Left lobe of liver (tissue), 2 donors: ENCODE results near the gene DLK1. TPM values are rescaled to one million over a fixed set of nuclear protein-coding genes. Genes with fewer than 3 reads are reported as not detected.

Source experiments
- ATAC-seq: fragments of 200-7000 bp; cut with Tn5 transposase; one replicate; pipeline ENCODE4 v1.9.1; 2020; ENCODE audit warnings: mild to moderate bottlenecking, moderate library complexity
- DNase-seq: peaks from one replicate; pipeline ENCODE4 v3.0.0-alpha.2; 2020; ENCODE audit warnings: low spot score
- total RNA-seq: library from RNA; stranded (reverse); gene quantifications from one replicate; pipeline ENCODE4 v1.2.1, GENCODE V29; 2021
- donor health status: DM: no; HTN: no; CAD: no; lungs with moderate emphysema.
- donor health status: DM: no; HTN: yes; CAD: no.

The DLK1 gene
- total RNA-seq, 1 donor from 2014 or later: 1.3 TPM

GRCh38 chr14:100711493-100711892 lies 15.2 kb upstream of the DLK1 start:
- peak; percentile 20 for ATAC-seq

GRCh38 chr14:100712490-100712889 lies 14.2 kb upstream of the DLK1 start:
- no peak for DNase-seq
- ATAC-seq: no peak

More at GRCh38 chr14:100711493-100711892, 15.2 kb upstream of the DLK1 start:
- no peak for DNase-seq

- no peak for ATAC-seq
Measured at GRCh38 chr14:100713705-100714104, 13.0 kb upstream of the DLK1 start.

GRCh38 chr14:100714258-100714892 lies 12.3 kb upstream of the DLK1 start:
- DNase-seq: no peak

More at GRCh38 chr14:100713705-100714104, 13.0 kb upstream of the DLK1 start:
- DNase-seq: no peak

GRCh38 chr14:100715332-100715731 lies 11.4 kb upstream of the DLK1 start:
- ATAC-seq (no peak), DNase-seq (no peak)

More at GRCh38 chr14:100714258-100714892, 12.3 kb upstream of the DLK1 start:
- ATAC-seq: no peak

GRCh38 chr14:100715803-100716202 lies 10.9 kb upstream of the DLK1 start:
- ATAC-seq (no peak), DNase-seq (no peak)

- ATAC-seq (no peak), DNase-seq (no peak)
Measured at GRCh38 chr14:100717386-100717785, 9.3 kb upstream of the DLK1 start.

GRCh38 chr14:100719976-100720520 lies 6.6 kb upstream of the DLK1 start:
- ATAC-seq: no peak
- no peak for DNase-seq

GRCh38 chr14:100721568-100721967 lies 5.1 kb upstream of the DLK1 start:
- no peak for DNase-seq
- ATAC-seq: no peak

DNA sequence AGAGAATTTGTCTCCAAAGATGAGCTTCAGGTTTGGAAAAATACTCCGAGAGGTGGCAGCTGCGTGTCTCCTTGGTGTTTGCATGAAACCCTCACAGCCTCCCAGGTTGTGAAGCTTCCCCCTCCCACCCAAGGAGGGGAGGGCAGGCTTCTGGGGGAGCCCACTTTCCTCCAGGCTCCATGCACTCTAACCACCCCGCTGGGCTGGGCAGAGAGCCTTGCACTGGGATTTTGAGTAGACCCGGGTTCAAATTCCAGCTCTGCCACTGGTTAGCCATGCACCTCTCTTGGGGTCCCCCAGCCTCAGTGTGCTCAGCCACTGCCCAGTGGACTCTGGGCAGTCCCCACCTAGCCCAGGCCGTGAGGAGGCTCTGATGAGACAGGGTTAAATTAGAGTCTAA lies 4.3 kb upstream of the DLK1 start:
- ATAC-seq: no peak
- no peak for DNase-seq

DNA sequence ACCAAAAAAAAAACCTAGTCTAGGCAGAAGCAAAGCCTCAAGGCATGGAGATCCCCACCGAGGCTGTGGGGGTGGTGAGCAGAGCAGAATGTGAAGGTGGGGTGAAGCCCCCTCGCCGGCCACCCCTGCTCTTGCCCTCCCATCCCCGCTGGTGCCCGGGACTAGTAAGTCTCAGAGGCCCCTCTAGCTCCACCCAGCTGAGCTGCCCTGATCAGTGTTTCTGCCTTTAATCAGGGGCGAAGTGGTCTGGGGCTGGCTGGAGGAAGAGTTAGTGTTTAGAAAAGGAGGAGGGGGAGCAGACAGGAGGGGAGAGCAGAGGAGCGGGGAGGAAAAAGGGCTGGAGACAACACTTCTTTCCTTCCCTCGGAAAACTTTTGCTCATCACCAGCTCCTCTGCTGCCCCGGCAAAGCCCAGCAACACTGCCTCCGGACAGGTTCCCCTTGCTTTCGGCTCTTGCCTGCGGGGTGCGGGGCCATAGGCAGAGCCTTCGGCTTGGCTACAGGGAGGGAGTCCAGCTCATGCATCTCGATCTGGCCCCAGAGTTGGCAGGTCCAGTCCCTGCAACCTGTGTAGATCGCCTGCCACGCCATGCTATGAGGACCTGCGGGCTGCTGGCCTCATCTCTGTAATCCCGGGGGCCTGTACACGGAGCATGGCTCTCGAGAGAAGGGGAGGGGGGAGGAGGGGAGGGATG lies 3.4 kb upstream of the DLK1 start:
- no peak for DNase-seq
- no peak for ATAC-seq

DNA sequence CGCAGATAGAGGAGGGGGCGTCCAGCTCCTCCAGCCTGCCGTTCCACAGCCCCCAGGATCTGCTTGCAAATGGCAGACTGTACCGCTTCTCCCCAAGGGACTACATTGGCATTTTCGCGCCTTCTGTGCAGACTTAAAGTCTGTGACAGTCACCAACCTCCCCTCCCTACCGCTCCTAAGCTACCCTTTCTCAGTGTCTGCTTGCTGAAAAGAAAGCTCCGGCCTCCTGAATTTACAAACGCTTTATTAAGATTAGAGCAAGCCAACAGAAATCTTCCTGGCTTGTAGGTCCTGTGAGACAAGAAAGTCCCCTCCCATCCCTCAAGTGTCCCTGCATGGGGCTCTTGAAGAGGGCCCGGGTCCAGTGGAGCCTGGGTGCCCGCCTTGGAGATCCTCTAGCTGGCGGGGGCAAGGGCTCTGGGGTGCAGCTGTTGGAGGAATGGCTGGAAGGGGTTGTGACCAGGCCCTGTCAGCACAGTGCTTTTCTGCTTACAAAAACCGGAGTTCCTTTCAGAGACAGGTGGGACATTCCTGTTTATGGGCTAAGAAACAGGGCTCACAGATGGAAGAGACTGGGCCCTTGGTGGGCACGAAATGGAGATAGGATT lies 2.8 kb upstream of the DLK1 start:
- ATAC-seq (no peak), DNase-seq (no peak)

DNA sequence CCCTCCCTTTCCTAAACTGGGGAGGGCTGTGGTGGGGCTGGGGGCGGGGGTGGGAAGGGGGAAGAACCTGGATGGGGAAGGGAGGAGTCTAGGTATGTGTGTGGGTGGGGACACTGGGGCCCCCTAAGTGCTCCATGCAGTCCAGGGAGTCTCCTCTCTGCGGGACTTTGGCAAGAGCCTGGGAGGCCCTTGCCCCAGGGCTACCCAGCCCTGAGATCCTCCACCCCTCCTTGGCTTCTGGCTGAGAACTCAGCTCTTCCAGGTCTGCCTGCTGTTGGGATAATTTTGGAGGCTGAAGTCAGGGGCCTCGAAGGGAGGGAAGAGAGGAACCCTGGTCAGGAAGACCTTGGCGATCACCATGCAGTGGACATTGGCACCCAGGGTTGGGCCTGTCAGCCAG lies 2.2 kb upstream of the DLK1 start:
- ATAC-seq (no peak), DNase-seq (no peak)

DNA sequence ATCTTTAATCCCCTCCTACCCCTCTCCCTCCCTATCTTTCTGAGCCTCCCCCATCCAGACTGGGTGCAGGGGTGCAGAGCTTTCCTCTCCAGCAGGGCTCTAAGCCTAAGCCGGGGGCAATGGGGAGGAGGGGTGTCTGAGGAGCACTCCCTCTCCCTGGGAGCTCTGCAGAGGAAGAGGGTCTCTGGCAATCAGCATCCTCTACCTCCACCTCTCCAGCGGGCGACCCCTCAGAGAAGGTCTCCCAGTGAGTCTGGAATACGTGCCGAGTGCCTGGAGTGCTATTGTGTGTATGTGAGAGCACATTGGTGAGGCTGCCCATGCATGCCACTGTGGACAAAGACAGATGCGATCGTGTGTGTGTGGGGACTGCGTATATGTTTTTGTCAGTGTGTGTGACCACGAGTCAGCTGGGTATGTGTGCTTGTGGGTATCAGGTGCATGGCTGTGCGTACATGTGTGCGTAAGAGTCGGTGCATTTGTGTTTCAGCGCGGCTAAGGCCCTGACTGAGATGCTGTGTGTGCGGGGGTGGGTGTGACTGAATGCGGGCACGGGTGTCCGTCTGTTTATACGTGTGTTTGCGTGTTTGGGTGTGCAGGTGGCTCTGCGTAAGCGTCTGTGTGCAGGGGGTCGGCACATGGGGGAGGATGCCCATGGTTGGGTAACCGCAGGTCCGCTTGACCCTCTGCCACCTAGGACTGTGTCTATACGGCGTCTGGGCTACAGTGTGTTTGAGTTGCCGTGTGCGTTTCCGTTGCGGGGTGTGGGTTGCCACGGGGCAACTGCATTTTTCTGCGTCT lies 905 bp upstream of the DLK1 start:
- DNase-seq: no peak
- ATAC-seq: no peak

DNA sequence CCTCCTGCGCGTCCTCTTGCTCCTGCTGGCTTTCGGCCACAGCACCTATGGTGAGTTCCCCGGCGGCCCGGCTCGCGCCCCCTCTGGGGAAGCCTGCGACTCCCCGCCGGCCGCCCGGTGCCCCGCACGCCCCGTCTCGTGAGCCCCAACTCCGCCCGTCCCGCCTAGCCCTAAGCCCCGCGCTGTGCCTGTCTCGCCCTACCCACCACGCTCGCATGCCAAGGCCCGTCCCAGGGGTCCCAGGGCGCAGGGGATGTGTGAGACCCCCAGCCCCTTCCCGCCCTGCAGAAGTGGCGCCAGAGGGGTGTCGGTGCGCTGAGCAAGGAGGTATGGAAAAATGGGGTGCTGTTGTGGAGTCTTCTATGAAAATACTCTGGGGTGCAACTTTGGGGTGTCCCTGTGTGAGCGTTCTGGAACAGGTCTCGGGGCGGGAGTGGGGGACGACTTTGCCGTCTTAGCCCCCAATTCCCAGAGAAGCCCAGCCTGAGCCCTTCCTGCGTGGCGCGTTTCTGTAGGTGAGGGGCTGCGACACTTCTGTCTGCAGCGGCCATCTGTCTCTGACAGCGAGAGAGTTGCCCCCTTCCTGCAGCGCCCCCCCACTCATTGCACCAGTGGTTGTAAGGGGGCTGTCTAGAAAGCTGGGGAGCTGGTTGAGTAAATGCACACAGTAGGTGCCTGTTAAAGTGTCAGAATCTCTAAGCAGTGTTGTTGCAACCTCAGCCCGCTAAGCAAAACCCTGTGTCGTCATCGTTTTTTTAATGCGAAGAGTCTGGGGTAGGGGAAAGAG lies 587 bp downstream of the DLK1 start:
- DNase-seq (no peak), ATAC-seq (no peak)

DNA sequence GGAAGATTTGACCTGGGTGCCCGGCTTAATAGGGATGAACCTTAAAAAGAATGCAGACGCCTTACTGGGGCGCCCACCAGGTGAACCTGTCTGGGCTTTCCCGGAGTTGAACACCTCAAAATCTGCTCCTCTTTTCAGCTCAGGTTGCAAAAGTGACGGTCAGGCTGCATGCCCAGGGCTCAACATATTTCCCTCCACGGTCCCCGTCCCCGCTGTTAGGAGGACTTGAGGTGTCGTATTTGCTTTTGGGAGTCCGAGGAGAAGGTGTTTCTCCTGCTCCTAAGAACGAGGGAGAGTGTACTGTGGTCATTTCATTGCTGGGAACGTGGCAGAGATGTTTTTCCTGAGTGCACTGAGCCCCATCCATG lies 1.2 kb downstream of the DLK1 start:
- DNase-seq (no peak), ATAC-seq (no peak)

DNA sequence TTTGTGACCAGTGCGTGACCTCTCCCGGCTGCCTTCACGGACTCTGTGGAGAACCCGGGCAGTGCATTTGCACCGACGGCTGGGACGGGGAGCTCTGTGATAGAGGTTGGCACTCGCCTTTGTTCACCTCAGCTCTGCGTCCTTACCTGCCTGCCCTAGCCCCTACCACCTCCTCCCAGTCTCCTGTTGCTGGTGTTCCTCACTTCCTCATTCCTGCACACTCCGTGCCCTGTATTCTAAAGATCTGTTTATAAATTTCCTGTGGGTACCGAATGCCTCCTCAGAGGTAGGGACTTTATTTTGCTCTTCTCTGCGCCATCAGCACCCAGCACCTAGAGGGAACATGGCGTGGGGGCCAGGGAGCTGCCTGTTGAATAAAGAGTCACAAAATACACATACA lies 2.3 kb downstream of the DLK1 start:
- no peak for ATAC-seq
- no peak for DNase-seq

GRCh38 chr14:100729982-100730381 lies 3.3 kb downstream of the DLK1 start:
- no peak for ATAC-seq
- no peak for DNase-seq

- ATAC-seq: no peak
- DNase-seq: no peak
Measured at GRCh38 chr14:100730581-100730980, 3.9 kb downstream of the DLK1 start.

DNA sequence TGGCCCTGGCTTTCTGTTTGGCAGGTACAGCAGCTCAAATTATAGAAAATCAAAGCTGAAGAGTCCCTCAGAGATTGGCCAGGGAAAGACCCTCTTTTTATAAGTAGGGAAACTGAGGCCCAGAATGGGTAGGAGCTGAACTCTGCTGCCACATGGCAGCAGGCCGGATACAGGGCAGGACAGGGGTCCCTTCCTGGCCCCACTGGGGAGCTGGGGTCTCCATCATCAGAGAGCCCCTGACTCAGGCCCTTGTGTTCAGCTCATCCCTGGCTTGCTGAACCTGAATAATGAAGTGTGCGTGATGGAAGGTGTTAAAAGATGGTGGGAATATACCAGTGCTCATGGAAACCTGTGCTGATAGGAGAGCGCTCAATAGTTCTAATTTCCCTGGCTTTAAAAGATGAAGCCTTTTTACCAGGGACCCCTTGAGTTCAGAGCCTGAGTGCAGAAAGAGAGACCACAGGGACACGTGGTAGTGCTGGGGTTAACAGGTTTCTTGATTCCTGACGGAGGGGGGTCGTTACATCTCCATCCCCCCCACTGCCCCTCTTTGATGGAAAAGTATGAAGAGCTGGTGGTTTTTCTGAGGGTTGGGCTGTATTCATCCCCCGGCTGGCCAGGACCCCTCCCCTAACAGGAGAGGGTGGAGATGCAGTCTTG lies 4.4 kb downstream of the DLK1 start:
- DNase-seq (no peak), ATAC-seq (no peak)
